ENCODE results near the gene LRP11. TPM values are rescaled to one million over a fixed set of nuclear protein-coding genes. Genes with fewer than 3 reads are reported as not detected.
"Not testable (repeated sequence)": the region's sequence is repeated elsewhere in the genome, so short reads cannot be mapped to it uniquely, and the experiment has no call there.

LRP11 gene
- total RNA-seq (10 to 100 TPM in 2 of 4 donors, 1 to 10 TPM in 2; 7.9 to 29.6 (median 10.2) TPM), polyA plus RNA-seq (1 to 10 TPM; 1.6 to 3.2 (median 2.5) TPM)
- long read RNA-seq, donor 1, partial matches to known transcripts = 14 of 23 reads
- long read RNA-seq, donor 1, other reads (novel, unspliced or antisense) = 5 of 23 reads
- long read RNA-seq, donor 2, partial matches to known transcripts = 7 of 14 reads
- long read RNA-seq, donor 2, other reads (novel, unspliced or antisense) = 5 of 14 reads

GRCh38 chr6:149863698-149864577 lies at the start of gene LRP11:
Gene LRP11, minus strand, starts transcription at chr6:149864359. Its CDS starts 339 bp downstream, at chr6:149864020.
- intact Hi-C loops (cut with DNase I) = loop anchor here in 1 of 2 donors (2.0 kb wide), 2 partner anchors 21 to 33 kb away; no protein-coding TSS in a partner anchor
- Histone ChIP-seq H3K27me3 (ENCODE audit: insufficient read depth in 3 of 3, low read length in 2 of 3) (no peaks in the 10 kb centered on the region), H3K4me3 (peak within 1 kb of the TSS; percentile 81), H3K4me1 (peaks cover 23% of the 10 kb centered on the region), H3K9me3 (no peaks in the 10 kb centered on the region), H3K27ac (peak within 1 kb of the TSS; percentile 94), H3K36me3 (ENCODE audit: insufficient read depth in 1 of 2, low read depth in 1 of 2) (no peaks in the 10 kb centered on the region)
- no peak for TF ChIP-seq CTCF (IDR thresholded peaks at IDR 0.05)
- peak; percentile 82 to 89 for DNase-seq
- WGBS, 3 donors = 0 to 1% (median 0%) methylated on average over 43 to 110 of the region's 110 CpGs
- ATAC-seq = peak; percentile 88 to 93 (median 91)

- TF ChIP-seq CTCF (IDR thresholded peaks at IDR 0.05) = no peak
- Histone ChIP-seq H3K4me3 (no peak overlapping the region), H3K36me3 (ENCODE audit: insufficient read depth in 1 of 2, low read depth in 1 of 2) (no peaks in the 10 kb centered on the region), H3K27ac (no peak overlapping the region), H3K4me1 (no peaks in the 10 kb centered on the region), H3K9me3 (no peaks in the 10 kb centered on the region), H3K27me3 (ENCODE audit: insufficient read depth in 3 of 3, low read length in 2 of 3) (no peaks in the 10 kb centered on the region)
- DNase-seq (peak in 1 of 2 donors; percentile 23), ATAC-seq (no peak)
- 61 to 65% (median 64%) methylated on average over 9 of the region's 9 CpGs for WGBS, 3 donors
- intact Hi-C loops (cut with DNase I) = no loop called here
Measured at GRCh38 chr6:149913540-149914240, 49.5 kb upstream of the LRP11 start.

GRCh38 chr6:149913085-149913484 lies 48.9 kb upstream of the LRP11 start:
- Histone ChIP-seq H3K9me3 (no peaks in the 10 kb centered on the region), H3K4me1 (no peaks in the 10 kb centered on the region), H3K36me3 (ENCODE audit: insufficient read depth in 1 of 2, low read depth in 1 of 2) (no peaks in the 10 kb centered on the region), H3K4me3 (no peak overlapping the region), H3K27me3 (ENCODE audit: insufficient read depth in 3 of 3, low read length in 2 of 3) (no peaks in the 10 kb centered on the region), H3K27ac (no peak overlapping the region)
- ATAC-seq (peak in 1 of 4 donors; percentile 46), DNase-seq (peak in 1 of 2 donors; percentile 7)
- no peak for TF ChIP-seq CTCF (IDR thresholded peaks at IDR 0.05)
- WGBS, 3 donors = 66 to 72% (median 69%) methylated on average over 2 of the region's 2 CpGs
- intact Hi-C loops (cut with DNase I) = no loop called here

GRCh38 chr6:149912680-149913079 lies 48.5 kb upstream of the LRP11 start:
- DNase-seq, H3K9me3 ChIP-seq: not testable (repeated sequence)
- WGBS, 3 donors = 80 to 89% (median 87%) methylated on average over 3 of the region's 3 CpGs

More at GRCh38 chr6:149912680-149913079, 48.5 kb upstream of the LRP11 start:
- H3K36me3 ChIP-seq (ENCODE audit: insufficient read depth in 1 of 2, low read depth in 1 of 2); ATAC-seq; H3K4me1 ChIP-seq; H3K27ac ChIP-seq; H3K4me3 ChIP-seq; intact Hi-C loops (cut with DNase I); H3K27me3 ChIP-seq (ENCODE audit: insufficient read depth in 3 of 3, low read length in 2 of 3): not testable (repeated sequence)

Measured in psoas muscle (tissue), 8 donors.